HT-29 (cell line): Measurements from ENCODE around the gene BMPR1A. TPM values are rescaled to one million over a fixed set of nuclear protein-coding genes. Genes with fewer than 3 reads are reported as not detected.
A peak's percentile ranks its signal among the peaks of the same experiment; 100 is the strongest.
"Not testable (repeated sequence)": the region's sequence is repeated elsewhere in the genome, so short reads cannot be mapped to it uniquely, and the experiment has no call there.

Source experiments
- DNase-seq: peaks from one replicate; pipeline ENCODE4 v3.0.0-alpha.2; 2015; ENCODE audit warnings: low spot score
- total RNA-seq: library from RNA; depleted of rRNA; stranded (reverse); fragments of >200 nt; shearing (Covaris generic); gene quantifications from 2 replicates; pipeline ENCODE4 v1.2.3, GENCODE V29; 2014

Gene BMPR1A
- total RNA-seq, 1 experiment from 2014 or later = 11.2 TPM

GRCh38 chr10:86965986-86966654 is 209.7 kb downstream of the BMPR1A start:
- no peak for DNase-seq

DNA sequence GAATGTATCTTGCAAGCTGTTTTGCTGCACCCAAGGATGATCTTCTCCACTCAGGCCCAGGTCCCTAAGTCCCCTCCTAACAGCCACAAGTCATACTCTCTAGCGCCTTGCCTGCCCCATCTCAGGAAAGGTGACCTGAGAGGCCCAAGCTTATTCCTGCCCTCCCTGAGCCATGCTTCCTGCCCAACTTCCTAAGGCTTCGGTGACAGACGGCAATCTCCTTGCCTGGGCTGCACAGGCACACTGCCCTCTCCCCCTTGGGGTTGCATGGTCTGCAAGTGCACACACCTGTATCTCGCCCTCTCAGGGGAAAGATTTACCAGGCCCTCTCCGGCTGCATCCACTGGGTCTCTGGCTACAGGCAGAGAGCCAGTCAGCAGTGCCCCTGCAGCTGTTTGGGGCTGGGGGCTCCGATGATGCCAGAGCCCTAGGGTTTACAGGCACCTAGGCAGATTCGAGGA is 211.1 kb downstream of the BMPR1A start:
- no peak for DNase-seq

GRCh38 chr10:86968271-86968993 is 212.0 kb downstream of the BMPR1A start, which contains the start of gene ADIRF:
Gene ADIRF (plus strand): TSS chr10:86968482. CDS start chr10:86968545, 63 bp downstream.
- DNase-seq = no peak

- no peak for DNase-seq
These were observed 212.6 kb downstream of the BMPR1A start for GRCh38 chr10:86968994-86969355.

DNA sequence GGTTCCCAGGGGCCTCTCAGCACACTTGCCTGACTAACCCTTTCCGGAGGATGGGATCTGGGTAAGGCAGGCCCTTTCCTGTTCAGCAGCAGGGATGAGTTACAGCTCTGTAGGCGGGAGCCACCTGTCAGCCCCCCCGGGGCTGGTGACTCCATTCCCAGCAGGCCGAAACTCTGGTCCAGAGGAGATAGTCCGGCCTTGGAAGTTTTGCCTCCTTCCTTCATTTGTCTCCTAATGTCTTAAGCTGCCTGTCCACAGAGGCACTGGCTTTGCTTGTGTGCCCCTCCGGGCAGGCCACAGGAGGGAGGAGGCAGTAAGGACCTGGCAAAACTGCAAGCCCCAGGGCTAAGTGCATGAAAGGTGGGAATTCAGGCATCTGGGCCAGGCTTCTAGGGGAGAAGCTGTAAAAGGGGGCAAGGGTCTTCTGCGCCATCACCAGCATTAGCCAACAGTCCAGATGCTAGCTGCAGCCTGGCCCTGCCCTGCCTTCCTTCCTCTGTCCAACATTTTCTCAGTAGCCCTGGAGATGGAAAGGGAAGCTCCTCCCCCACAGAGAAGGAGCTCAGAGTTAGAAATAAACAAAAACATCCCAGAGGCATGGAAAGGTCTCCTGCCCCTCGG is 213.1 kb downstream of the BMPR1A start:
- DNase-seq = no peak

DNA sequence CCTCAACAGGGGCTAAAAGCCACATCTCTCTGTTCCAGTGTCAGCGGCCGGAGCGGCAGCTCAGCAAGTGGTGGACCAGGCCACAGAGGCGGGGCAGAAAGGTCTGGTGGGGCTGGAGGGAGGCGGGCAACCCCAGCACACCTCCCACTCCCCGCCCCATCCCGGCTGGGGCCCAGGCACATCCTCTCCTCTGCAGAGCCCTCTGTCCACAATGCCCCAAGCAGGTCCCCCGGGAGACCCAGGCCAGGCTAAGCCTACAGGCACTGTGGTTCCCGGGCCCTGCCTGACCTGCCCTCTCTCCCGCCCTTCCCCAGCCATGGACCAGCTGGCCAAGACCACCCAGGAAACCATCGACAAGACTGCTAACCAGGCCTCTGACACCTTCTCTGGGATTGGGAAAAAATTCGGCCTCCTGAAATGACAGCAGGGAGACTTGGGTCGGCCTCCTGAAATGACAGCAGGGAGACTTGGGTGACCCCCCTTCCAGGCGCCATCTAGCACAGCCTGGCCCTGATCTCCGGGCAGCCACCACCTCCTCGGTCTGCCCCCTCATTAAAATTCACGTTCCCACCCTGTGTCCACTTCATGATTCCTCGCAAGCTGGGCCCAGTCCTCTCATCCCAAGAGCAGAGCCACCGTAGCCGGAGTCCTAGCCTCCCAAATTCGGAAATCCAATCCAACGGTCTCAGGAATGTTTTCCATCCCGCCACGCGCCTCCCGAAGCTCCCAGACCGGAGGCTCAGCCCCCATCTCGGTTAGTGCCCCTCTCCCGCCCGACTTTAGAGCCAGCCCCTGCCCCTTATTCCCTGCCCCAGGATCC is 214.0 kb downstream of the BMPR1A start:
- DNase-seq = no peak

- DNase-seq = no peak
These were observed 214.5 kb downstream of the BMPR1A start for GRCh38 chr10:86970982-86971231.

DNA sequence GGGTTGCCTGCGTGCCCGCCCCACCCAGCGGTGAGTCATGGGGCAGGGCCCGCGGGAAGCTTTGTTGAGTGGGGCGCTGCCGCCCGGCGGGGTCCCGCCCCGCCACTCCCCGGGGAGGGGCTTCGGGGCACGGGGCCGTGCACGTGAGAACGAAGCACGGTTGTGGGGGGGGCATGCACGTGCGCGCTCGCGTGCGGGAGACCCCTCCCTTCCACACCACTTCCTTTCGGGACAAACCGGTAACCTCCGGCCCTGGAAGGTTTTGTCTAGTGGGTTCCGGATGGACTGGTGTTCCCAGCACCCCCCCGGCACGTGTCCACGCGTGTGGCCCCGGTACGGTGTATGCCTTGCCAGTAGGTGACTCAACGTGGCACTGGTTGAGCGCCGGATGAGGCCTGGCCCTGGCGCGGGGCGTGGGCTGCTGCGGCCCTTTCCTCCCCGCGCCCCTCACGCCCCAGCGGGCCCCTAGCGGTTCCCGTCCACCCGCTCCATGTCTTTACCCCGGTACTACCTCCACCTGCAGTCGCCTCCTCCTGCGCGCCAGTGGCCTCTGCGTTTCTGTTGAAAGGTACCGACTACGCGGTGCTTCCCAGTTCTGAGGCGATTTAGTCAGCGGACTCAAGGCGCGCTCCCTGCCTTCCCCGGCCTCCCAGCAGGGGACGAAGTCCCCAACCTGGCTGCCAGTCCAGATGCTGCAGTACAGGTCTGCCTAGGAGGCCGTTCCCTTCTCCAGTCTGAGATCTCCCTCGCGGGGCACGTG is 215.0 kb downstream of the BMPR1A start:
- peak; percentile 73 for DNase-seq

DNA sequence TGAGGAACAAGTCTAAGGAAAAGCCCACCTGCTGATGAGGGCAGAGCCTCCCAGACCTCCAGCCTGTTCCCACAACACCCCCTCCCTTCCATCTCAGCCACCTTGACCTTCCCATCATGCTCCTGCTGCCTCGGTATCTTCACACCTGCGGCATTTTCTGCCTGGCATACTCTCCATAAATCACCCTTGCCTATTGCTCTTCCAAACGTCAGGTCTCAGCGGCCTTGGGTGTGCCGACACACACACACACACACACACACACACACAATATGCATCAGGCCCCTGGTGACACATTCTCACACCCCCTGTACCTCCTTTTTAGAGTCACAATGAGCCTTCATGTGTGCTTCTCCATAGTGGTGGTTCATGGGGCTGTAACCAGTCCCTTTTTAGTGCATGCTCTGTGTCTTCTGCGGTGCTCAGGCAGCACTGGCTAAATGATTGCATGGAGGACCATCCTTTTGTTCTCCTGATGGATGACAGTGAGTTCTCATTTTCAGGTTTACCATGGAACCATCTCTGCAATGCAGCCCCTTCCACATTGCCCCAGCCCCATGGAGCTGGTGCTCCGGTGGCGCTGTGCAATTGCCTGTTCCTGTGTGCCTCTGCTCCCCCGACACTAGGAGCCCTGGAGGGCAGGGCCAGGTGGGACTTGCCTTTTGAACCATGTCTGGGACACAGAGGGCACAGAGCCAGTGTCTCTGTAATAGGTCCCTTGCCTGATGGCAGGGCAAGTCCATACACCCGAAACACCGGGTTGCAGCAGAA is 216.4 kb downstream of the BMPR1A start:
- no peak for DNase-seq

DNA sequence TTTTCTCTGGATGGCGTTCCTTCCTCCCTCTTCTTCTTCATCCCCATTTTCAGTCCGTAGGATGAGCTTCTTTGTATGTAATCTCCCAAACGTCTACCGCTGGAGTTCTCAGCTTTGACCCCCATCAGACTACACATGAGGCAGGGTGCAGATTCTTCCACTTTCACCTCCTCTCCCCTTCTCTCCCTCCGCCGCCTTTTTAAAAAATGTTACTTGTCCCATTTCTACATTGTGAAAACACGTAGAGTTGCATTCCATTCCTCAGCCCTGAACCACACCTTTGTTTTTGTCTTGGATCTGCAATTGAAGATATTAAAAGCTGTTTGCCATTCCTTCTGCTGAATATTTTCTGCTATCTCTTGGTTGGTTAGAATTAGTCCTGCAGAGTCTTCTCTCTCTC is 218.1 kb downstream of the BMPR1A start:
- DNase-seq = peak; percentile 51

DNA sequence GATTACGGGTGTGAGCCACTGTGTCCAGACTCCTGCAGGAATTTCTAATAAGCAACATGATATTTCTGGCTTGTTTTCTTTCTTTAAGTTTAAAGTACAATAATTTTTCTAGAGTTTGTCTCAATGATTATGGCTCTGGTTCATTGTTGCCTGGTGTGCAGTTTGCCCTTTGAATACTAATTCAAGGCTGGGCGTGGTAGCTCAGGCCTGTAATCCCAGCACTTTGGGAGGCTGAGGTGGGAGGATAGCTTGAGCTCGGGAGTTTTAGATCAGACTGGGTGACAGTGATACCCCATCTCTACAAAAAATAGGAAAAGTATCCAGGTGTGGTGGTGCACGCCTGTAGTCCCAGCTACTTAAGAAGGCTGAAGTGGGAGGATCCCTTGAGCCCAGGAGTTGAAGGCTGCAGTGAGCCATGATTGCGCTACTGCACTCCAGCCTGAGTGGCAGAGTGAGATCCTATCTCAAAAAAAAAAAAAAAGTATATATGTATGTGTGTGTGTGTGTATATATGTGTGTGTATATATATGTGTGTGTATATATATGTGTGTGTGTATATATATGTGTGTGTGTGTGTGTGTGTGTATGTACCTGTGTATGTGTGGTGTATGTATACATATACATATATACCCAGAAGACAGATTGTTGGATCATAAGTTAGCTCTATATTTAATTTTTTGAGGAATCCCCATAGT is 220.1 kb downstream of the BMPR1A start:
- DNase-seq = no peak

GRCh38 chr10:86978457-86978856 is 222.0 kb downstream of the BMPR1A start:
- not testable (repeated sequence) for DNase-seq

- DNase-seq = no peak
These were observed 222.9 kb downstream of the BMPR1A start for GRCh38 chr10:86979296-86979818.

DNA sequence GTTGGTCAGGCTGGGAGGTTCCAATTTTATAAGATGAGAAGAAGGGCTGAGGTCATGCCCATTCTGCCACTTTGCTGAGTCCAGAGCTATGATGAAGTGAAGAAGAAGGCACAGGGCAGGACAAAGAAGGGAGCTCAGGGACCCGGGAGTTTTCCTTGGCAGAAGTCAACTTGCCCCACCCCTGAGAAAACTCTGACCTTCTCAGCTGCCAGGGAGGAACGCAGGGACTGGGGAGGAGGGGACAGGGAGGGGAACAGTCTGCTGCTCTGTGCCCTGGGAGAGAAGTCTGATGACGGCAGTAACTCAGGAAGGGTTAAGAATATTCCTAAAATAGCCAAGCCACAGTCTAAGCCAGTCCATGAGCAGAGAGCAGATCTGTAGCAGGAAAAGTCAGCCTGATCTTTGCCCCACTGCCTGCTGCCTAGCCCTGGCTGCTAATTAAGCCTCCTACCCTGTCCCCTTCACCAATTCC is 223.6 kb downstream of the BMPR1A start:
- no peak for DNase-seq

DNA sequence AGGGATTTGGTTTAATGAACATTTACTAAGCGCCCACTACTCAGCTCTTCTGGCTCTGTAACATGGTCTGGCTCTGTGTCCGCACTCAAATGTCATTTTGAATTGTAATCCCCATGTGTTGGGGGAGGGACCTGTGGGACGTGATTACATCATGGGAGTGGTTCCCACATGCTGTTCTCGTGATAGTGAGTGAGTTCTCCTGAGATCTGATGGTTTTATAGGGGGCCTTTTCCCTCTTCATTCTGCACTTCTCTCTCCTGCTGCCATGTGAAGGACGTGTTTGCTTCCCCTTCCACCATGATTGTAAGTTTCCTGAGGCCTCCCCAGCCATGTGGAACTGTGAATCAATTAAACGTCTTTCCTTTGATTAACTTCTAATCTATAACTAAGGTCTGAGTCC is 224.6 kb downstream of the BMPR1A start:
- DNase-seq = not testable (repeated sequence)

DNA sequence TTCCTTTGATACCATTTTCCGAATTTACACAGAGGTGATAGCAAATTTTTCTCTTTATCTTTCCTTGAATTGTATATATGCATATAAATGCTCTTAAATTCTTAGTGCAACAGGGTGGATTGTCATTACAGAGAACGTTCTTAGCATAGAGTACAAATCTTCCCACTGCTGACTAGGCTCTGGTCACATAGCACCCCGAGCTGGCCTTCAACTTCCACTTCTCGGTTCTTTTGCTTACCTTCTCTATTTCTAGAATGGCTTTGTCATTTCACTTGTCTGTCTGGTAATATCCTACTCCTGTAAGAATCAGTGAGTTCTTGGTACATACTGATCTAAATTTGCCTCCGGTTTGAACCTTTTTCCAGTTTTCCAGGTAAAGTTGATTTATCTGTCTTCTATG is 225.3 kb downstream of the BMPR1A start:
- no peak for DNase-seq
